ENCODE data around the gene AHCYL2.
"Not testable (repeated sequence)": the region's sequence is repeated elsewhere in the genome, so short reads cannot be mapped to it uniquely, and the experiment has no call there.

The AHCYL2 gene

DNA sequence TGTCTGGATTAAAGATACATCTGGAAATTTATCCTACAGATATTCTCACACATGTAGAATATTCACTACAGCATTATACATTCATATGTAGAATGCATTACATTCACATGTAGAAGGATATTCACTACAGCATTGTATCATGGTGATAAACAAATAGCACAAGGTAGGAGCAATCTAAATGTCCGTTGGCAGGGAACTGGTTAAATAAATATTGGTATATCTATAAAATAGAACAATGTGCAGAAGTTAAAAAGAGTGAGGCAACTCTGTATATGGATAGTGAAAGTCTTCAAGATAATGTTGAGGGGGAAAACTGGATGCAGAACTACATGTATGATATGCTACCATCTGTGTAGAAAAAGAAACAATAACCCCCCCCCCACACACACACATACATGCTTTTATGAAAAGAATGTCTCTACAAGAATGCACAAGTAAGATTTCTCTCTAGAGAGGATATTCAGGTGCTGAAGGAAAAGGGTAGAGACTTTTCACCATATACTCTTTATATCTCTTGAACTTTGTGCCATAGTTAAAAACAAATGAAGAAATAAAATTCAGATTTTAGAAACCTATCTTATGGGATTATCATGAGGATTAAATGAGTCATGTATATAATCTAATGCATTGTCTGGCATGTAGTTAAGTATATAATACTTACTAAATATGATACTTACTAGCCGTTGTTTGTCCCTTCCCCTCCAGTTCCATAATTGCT is 123.4 kb downstream of the AHCYL2 start:
- DNase-seq (ENCODE audit: low spot score in 2 of 2) (no peak), ATAC-seq (ENCODE audit: low read depth) (no peak)
- H3K9me3 Mint-ChIP-seq = no peaks in the 10 kb centered on the region
- no peaks in the 10 kb centered on the region for H3K27me3 Mint-ChIP-seq
- H3K4me1 Mint-ChIP-seq = peaks cover 6% of the 10 kb centered on the region
- H3K4me3 Mint-ChIP-seq = no peak overlapping the region
- H3K36me3 Mint-ChIP-seq = peaks cover 3% of the 10 kb centered on the region
- no peak overlapping the region for H3K27ac Mint-ChIP-seq

GRCh38 chr7:129351320-129351719 is 126.5 kb downstream of the AHCYL2 start:
- Mint-ChIP-seq H3K27ac (no peak overlapping the region), H3K27me3 (no peaks in the 10 kb centered on the region), H3K36me3 (no peaks in the 10 kb centered on the region), H3K9me3 (no peaks in the 10 kb centered on the region), H3K4me1 (no peaks in the 10 kb centered on the region), H3K4me3 (no peak overlapping the region)
- no peak for DNase-seq (ENCODE audit: low spot score in 2 of 2)
- ATAC-seq (ENCODE audit: low read depth) = no peak

- not testable (repeated sequence) for H3K36me3 Mint-ChIP-seq, H3K4me3 Mint-ChIP-seq
Measured at GRCh38 chr7:129353104-129353503, 128.3 kb downstream of the AHCYL2 start.

GRCh38 chr7:129354428-129355157 is 129.8 kb downstream of the AHCYL2 start:
- ATAC-seq (ENCODE audit: low read depth) = no peak
- H3K4me1 Mint-ChIP-seq = no peaks in the 10 kb centered on the region
- no peaks in the 10 kb centered on the region for H3K36me3 Mint-ChIP-seq
- H3K27ac Mint-ChIP-seq = no peak overlapping the region
- H3K9me3 Mint-ChIP-seq = no peaks in the 10 kb centered on the region
- H3K27me3 Mint-ChIP-seq = no peaks in the 10 kb centered on the region
- DNase-seq (ENCODE audit: low spot score in 2 of 2) = no peak
- no peak overlapping the region for H3K4me3 Mint-ChIP-seq

More at GRCh38 chr7:129353104-129353503, 128.3 kb downstream of the AHCYL2 start:
- H3K27ac Mint-ChIP-seq; H3K27me3 Mint-ChIP-seq; H3K9me3 Mint-ChIP-seq; ATAC-seq (ENCODE audit: low read depth); H3K4me1 Mint-ChIP-seq; DNase-seq (ENCODE audit: low spot score in 2 of 2): not testable (repeated sequence)

GRCh38 chr7:129356176-129356575 is 131.3 kb downstream of the AHCYL2 start:
- DNase-seq (ENCODE audit: low spot score in 2 of 2) = no peak
- Mint-ChIP-seq H3K36me3 (no peaks in the 10 kb centered on the region), H3K4me1 (no peaks in the 10 kb centered on the region), H3K9me3 (no peaks in the 10 kb centered on the region), H3K27ac (no peak overlapping the region), H3K27me3 (no peaks in the 10 kb centered on the region), H3K4me3 (no peak overlapping the region)
- no peak for ATAC-seq (ENCODE audit: low read depth)

DNA sequence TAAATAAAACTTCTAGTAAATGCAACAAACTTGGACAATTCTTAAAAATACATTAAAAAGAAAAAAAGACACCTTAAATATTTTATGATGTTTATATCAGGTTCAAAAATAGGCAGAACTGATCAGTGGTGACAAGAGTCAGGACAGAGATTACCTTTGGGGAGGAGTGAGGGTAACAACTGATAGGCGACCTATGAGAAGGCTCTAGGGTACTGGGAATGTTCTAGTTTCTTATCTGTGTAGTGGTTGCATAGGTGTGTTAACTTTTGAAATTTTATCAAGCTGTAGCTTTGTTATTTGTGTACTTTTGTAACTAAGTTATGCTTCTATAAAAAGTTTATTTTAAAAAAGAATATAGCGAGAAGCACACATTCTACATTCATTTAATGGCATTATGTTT is 134.3 kb downstream of the AHCYL2 start:
- H3K9me3 Mint-ChIP-seq = no peaks in the 10 kb centered on the region
- no peak overlapping the region for H3K27ac Mint-ChIP-seq
- no peaks in the 10 kb centered on the region for H3K27me3 Mint-ChIP-seq
- no peaks in the 10 kb centered on the region for H3K4me1 Mint-ChIP-seq
- DNase-seq (ENCODE audit: low spot score in 2 of 2) (no peak), ATAC-seq (ENCODE audit: low read depth) (no peak)
- no peak overlapping the region for H3K4me3 Mint-ChIP-seq
- H3K36me3 Mint-ChIP-seq = no peaks in the 10 kb centered on the region

DNA sequence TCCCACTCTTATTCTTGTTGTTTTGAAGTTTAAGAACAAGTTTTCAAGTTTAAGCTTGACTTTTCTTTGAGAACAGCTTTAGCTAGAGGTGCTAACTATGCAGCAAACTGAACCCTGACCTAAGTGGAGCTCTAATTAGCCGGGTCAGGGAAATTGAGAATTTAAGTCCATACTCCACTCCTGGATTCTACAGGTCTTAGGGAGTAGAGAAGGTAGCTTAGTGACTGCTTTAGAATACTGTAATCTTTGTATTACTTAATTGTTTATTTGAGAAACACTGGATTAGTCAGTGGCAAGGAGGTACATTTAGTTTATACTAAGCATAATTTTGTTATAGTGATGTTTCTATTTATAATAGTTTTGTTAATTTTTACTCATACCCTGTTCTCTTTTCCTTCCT is 134.8 kb downstream of the AHCYL2 start:
- no peak overlapping the region for H3K4me3 Mint-ChIP-seq
- H3K27me3 Mint-ChIP-seq = no peaks in the 10 kb centered on the region
- no peak for DNase-seq (ENCODE audit: low spot score in 2 of 2)
- no peak overlapping the region for H3K27ac Mint-ChIP-seq
- no peaks in the 10 kb centered on the region for H3K9me3 Mint-ChIP-seq
- no peaks in the 10 kb centered on the region for H3K4me1 Mint-ChIP-seq
- ATAC-seq (ENCODE audit: low read depth) = no peak
- no peaks in the 10 kb centered on the region for H3K36me3 Mint-ChIP-seq

GRCh38 chr7:129361771-129362170 is 136.9 kb downstream of the AHCYL2 start:
- H3K4me3 Mint-ChIP-seq = no peak overlapping the region

DNA sequence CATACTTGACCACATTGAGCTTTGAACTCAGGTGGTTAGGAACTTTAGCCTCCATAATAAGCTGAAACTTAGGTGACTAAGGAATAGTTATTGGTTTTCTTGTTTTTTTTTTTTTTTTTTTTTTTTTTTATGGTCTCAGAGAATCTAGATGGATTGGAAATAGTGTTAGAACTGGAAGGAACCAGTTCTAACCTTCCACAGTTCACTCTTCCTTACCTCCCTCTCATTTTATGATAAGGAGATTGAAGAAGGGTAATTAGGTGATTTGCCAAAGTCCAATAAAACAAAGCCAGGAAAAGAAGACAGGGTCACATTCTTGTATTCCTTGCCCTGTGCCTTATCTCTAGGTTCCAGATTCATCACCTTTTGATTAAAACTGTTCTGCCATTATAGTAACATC is 137.7 kb downstream of the AHCYL2 start:
- DNase-seq (ENCODE audit: low spot score in 2 of 2) (no peak), ATAC-seq (ENCODE audit: low read depth) (no peak)
- H3K4me1 Mint-ChIP-seq = no peaks in the 10 kb centered on the region

More at GRCh38 chr7:129361771-129362170, 136.9 kb downstream of the AHCYL2 start:
- ATAC-seq (ENCODE audit: low read depth) (no peak), DNase-seq (ENCODE audit: low spot score in 2 of 2) (no peak)
- H3K4me1 Mint-ChIP-seq = no peaks in the 10 kb centered on the region
- H3K9me3 Mint-ChIP-seq = no peaks in the 10 kb centered on the region
- no peak overlapping the region for H3K27ac Mint-ChIP-seq
- no peaks in the 10 kb centered on the region for H3K27me3 Mint-ChIP-seq
- H3K36me3 Mint-ChIP-seq = no peaks in the 10 kb centered on the region

GRCh38 chr7:129367349-129367699 is 142.5 kb downstream of the AHCYL2 start:
- Mint-ChIP-seq H3K9me3 (no peaks in the 10 kb centered on the region), H3K36me3 (no peaks in the 10 kb centered on the region), H3K4me3 (no peak overlapping the region), H3K4me1 (peaks cover 15% of the 10 kb centered on the region), H3K27me3 (no peaks in the 10 kb centered on the region), H3K27ac (no peak overlapping the region)
- DNase-seq (ENCODE audit: low spot score in 2 of 2) (no peak), ATAC-seq (ENCODE audit: low read depth) (no peak)

More for the DNA sequence above, 137.7 kb downstream of the AHCYL2 start:
- no peaks in the 10 kb centered on the region for H3K27me3 Mint-ChIP-seq
- H3K4me3 Mint-ChIP-seq = no peak overlapping the region
- H3K27ac Mint-ChIP-seq = no peak overlapping the region
- no peaks in the 10 kb centered on the region for H3K9me3 Mint-ChIP-seq
- no peaks in the 10 kb centered on the region for H3K36me3 Mint-ChIP-seq

GRCh38 chr7:129367700-129368388 is 143.0 kb downstream of the AHCYL2 start:
- Mint-ChIP-seq H3K27ac (peak overlapping the region; percentile 89), H3K27me3 (no peaks in the 10 kb centered on the region), H3K4me3 (peak overlapping the region; percentile 78), H3K4me1 (peaks cover 16% of the 10 kb centered on the region), H3K36me3 (peaks cover 1% of the 10 kb centered on the region), H3K9me3 (no peaks in the 10 kb centered on the region)
- ATAC-seq (ENCODE audit: low read depth) (peak; percentile 72), DNase-seq (ENCODE audit: low spot score in 2 of 2) (peak; percentile 70 to 75)

DNA sequence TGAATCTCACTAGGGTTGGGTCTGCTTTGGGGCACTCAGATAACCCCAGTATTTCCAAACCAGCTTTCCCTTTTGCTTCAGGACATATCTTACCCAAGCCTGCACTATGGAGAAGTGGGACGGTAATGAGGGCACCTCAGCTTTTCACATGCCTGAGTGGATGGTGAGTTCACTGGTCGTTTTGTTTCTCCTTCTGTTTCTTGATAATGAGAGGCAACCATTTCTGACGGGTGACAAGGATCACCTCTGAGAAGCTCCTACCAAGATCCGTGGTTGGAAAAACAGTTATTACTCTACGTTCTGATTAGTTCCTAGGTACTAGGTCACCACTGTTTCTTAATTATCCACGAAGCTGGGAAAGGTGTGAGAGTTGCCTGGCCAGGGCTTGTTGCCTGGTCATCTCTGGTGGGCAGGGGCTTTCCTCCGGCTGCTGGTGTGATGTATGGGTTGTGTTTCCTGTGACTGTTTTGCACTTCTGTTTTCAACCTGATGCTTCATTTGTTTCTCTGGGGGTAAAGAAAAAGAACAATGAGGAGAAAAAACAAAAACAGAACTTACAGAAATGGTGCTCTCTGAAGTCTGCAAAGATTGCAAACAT is 143.7 kb downstream of the AHCYL2 start:
- DNase-seq (ENCODE audit: low spot score in 2 of 2) = peak in 1 of 2 donors; percentile 17
- H3K27me3 Mint-ChIP-seq = no peaks in the 10 kb centered on the region
- peak overlapping the region; percentile 89 for H3K27ac Mint-ChIP-seq

GRCh38 chr7:129369447-129369846 is 144.6 kb downstream of the AHCYL2 start:
- not testable (repeated sequence) for H3K9me3 Mint-ChIP-seq; H3K27me3 Mint-ChIP-seq; H3K36me3 Mint-ChIP-seq; H3K27ac Mint-ChIP-seq; ATAC-seq (ENCODE audit: low read depth); DNase-seq (ENCODE audit: low spot score in 2 of 2); H3K4me3 Mint-ChIP-seq
- peaks cover 16% of the 10 kb centered on the region for H3K4me1 Mint-ChIP-seq

More for the DNA sequence above, 143.7 kb downstream of the AHCYL2 start:
- peaks cover 16% of the 10 kb centered on the region for H3K4me1 Mint-ChIP-seq
- H3K9me3 Mint-ChIP-seq = no peaks in the 10 kb centered on the region
- peak overlapping the region; percentile 78 for H3K4me3 Mint-ChIP-seq
- H3K36me3 Mint-ChIP-seq = peaks cover 1% of the 10 kb centered on the region
- ATAC-seq (ENCODE audit: low read depth) = peak; percentile 63

- Mint-ChIP-seq H3K36me3 (peaks cover 1% of the 10 kb centered on the region), H3K4me3 (no peak overlapping the region), H3K9me3 (no peaks in the 10 kb centered on the region), H3K27me3 (no peaks in the 10 kb centered on the region), H3K4me1 (peaks cover 16% of the 10 kb centered on the region), H3K27ac (peak overlapping the region; percentile 24)
- no peak for ATAC-seq (ENCODE audit: low read depth)
- DNase-seq (ENCODE audit: low spot score in 2 of 2) = no peak
Measured at GRCh38 chr7:129370812-129371211, 146.0 kb downstream of the AHCYL2 start.

All from memory B cell (primary cell).